ENCODE measurements around the gene MORN1.

MORN1 gene

DNA sequence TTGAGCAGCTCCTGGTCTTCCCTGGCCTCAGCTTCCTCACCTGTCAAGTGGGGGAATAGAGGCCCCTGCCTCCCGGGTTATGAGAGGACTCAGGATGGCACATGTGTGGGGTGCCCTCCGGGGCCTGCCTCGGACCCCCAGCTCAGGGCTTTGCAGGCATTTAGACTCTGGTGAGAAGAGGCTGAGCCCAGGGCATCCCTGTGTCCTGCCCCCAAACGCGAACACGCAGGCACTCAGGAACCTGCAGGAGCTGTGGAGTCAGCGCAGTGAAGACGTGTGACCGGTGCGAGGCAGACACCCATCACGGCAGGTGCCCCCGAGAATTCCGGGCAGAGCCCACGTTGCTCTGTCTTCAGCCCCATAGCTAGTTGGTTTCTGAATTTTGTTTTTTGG is 26.5 kb upstream of the MORN1 start:
- TF ChIP-seq SPI1 (IDR thresholded peaks at IDR 0.05; ENCODE audit: borderline replicate concordance, low read depth) (no peak), POLR2AphosphoS5 (IDR thresholded peaks at IDR 0.05; ENCODE audit: low read depth) (no peak), GABPA (IDR thresholded peaks at IDR 0.05; ENCODE audit: low read depth) (no peak)
- TF ChIP-seq, protein P1, sequence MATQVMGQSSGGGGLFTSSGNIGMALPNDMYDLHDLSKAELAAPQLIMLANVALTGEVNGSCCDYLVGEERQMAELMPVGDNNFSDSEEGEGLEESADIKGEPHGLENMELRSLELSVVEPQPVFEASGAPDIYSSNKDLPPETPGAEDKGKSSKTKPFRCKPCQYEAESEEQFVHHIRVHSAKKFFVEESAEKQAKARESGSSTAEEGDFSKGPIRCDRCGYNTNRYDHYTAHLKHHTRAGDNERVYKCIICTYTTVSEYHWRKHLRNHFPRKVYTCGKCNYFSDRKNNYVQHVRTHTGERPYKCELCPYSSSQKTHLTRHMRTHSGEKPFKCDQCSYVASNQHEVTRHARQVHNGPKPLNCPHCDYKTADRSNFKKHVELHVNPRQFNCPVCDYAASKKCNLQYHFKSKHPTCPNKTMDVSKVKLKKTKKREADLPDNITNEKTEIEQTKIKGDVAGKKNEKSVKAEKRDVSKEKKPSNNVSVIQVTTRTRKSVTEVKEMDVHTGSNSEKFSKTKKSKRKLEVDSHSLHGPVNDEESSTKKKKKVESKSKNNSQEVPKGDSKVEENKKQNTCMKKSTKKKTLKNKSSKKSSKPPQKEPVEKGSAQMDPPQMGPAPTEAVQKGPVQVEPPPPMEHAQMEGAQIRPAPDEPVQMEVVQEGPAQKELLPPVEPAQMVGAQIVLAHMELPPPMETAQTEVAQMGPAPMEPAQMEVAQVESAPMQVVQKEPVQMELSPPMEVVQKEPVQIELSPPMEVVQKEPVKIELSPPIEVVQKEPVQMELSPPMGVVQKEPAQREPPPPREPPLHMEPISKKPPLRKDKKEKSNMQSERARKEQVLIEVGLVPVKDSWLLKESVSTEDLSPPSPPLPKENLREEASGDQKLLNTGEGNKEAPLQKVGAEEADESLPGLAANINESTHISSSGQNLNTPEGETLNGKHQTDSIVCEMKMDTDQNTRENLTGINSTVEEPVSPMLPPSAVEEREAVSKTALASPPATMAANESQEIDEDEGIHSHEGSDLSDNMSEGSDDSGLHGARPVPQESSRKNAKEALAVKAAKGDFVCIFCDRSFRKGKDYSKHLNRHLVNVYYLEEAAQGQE (IDR thresholded peaks at IDR 0.05; ENCODE audit: insufficient replicate concordance, low read depth): no peak
- TF ChIP-seq, protein P2, sequence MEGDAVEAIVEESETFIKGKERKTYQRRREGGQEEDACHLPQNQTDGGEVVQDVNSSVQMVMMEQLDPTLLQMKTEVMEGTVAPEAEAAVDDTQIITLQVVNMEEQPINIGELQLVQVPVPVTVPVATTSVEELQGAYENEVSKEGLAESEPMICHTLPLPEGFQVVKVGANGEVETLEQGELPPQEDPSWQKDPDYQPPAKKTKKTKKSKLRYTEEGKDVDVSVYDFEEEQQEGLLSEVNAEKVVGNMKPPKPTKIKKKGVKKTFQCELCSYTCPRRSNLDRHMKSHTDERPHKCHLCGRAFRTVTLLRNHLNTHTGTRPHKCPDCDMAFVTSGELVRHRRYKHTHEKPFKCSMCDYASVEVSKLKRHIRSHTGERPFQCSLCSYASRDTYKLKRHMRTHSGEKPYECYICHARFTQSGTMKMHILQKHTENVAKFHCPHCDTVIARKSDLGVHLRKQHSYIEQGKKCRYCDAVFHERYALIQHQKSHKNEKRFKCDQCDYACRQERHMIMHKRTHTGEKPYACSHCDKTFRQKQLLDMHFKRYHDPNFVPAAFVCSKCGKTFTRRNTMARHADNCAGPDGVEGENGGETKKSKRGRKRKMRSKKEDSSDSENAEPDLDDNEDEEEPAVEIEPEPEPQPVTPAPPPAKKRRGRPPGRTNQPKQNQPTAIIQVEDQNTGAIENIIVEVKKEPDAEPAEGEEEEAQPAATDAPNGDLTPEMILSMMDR (IDR thresholded peaks at IDR 0.05; ENCODE audit: insufficient read depth, low read length): no peak
- Histone ChIP-seq H3K27ac (replicated peaks) (no peak overlapping the region), H3K4me3 (replicated peaks; ENCODE audit: insufficient read depth, low read length) (no peak overlapping the region), H3K27me3 (ENCODE audit: insufficient read depth, poor library complexity, severe bottlenecking) (peaks cover 38% of the 10 kb centered on the region)
- DNase-seq (ENCODE audit: low read depth in 1 of 2, low spot score in 1 of 2): no peak

DNA sequence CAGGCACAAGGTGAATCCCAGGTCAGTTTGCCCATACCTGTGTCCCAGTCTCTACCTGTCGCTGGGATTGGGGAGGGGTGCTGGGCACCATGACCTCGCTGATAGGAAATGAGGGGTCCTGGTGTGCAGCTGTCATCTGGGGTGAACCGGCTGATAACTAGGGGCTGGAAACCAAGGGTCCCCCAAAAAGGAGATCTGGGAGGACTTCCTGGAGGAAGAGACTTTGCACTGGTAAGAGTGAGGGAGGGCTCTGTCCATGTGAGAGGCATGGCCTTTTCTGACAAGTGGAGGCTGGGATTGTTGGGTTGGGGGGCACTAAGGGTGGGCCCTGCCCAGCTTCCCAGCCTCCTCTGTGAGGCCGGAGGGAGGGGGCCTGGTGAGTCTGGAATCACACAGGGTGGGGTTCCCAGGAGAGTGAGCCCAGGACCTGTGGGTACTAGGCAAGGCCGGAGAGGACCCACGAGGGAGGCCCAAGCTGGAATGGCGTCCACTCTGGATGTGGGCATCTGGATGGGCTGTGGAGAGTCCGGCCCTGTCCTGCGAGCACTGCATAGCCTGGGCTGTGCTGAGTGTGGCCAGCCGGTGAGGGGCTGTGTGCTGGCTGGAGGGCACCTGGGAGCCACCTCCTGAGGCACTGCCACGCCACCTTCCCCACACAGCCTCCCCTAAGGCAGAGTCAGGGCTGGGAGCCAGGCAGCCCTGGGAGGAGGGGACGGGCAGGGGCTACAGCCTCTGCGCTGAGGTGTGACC is 25.9 kb upstream of the MORN1 start:
- Histone ChIP-seq H3K27me3 (ENCODE audit: insufficient read depth, poor library complexity, severe bottlenecking) (peaks cover 38% of the 10 kb centered on the region), H3K4me3 (replicated peaks; ENCODE audit: insufficient read depth, low read length) (no peak overlapping the region), H3K27ac (replicated peaks) (no peak overlapping the region)
- TF ChIP-seq, protein P1 (IDR thresholded peaks at IDR 0.05; ENCODE audit: insufficient replicate concordance, low read depth): no peak
- TF ChIP-seq GABPA (IDR thresholded peaks at IDR 0.05; ENCODE audit: low read depth) (no peak), SPI1 (IDR thresholded peaks at IDR 0.05; ENCODE audit: borderline replicate concordance, low read depth) (no peak), POLR2AphosphoS5 (IDR thresholded peaks at IDR 0.05; ENCODE audit: low read depth) (no peak)
- TF ChIP-seq, protein P2 (IDR thresholded peaks at IDR 0.05; ENCODE audit: insufficient read depth, low read length): no peak
- no peak for DNase-seq (ENCODE audit: low read depth in 1 of 2, low spot score in 1 of 2)

DNA sequence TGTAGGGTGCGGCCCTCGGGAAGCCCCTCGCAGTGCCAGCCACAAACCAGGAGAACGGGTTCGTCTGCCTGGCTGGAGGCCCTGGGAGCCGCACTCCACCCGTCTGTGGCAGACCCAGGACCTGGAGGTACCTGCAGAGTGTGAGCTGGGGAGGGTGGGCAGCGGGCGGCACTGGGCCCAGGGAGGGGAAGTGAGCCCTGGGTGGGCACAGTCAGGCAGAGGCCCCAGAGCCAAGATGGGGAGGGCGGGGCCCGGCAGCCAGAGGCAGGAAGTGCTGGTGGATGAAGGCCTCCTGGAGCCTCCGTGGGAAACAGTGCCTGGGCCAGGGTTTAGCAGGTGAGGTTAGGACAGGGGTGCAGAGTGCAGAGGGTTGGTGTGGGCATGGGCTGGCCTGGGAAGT is 25.0 kb upstream of the MORN1 start:
- H3K4me3 ChIP-seq (replicated peaks; ENCODE audit: insufficient read depth, low read length): no peak overlapping the region
- no peak overlapping the region for H3K27ac ChIP-seq (replicated peaks)
- TF ChIP-seq, protein P2 (IDR thresholded peaks at IDR 0.05; ENCODE audit: insufficient read depth, low read length): no peak
- TF ChIP-seq, protein P1 (IDR thresholded peaks at IDR 0.05; ENCODE audit: insufficient replicate concordance, low read depth): no peak
- no peak for TF ChIP-seq SPI1 (IDR thresholded peaks at IDR 0.05; ENCODE audit: borderline replicate concordance, low read depth)
- TF ChIP-seq POLR2AphosphoS5 (IDR thresholded peaks at IDR 0.05; ENCODE audit: low read depth): no peak
- TF ChIP-seq GABPA (IDR thresholded peaks at IDR 0.05; ENCODE audit: low read depth): no peak
- peaks cover 38% of the 10 kb centered on the region for H3K27me3 ChIP-seq (ENCODE audit: insufficient read depth, poor library complexity, severe bottlenecking)
- no peak for DNase-seq (ENCODE audit: low read depth in 1 of 2, low spot score in 1 of 2)

Data from HL-60 (cell line).